HG03460 (cell line): ENCODE results near the gene WDFY4.

Experiments used
- ATAC-seq: cut with Tn5 transposase; IDR thresholded peaks from one replicate; pipeline ENCODE4 v1.9.1; 2021; ENCODE audit not compliant: unreplicated experiment

The WDFY4 gene

GRCh38 chr10:48656241-48656913 lies 28.3 kb upstream of the WDFY4 start:
- ATAC-seq, result peak; percentile 77

GRCh38 chr10:48656914-48657305 lies 27.8 kb upstream of the WDFY4 start:
- no peak for ATAC-seq

- ATAC-seq, result no peak
Measured at GRCh38 chr10:48657416-48657815, 27.3 kb upstream of the WDFY4 start.

GRCh38 chr10:48658243-48658974 lies 26.3 kb upstream of the WDFY4 start:
- no peak for ATAC-seq

GRCh38 chr10:48658975-48659269 lies 25.8 kb upstream of the WDFY4 start:
- no peak for ATAC-seq

- ATAC-seq, result no peak
Measured at GRCh38 chr10:48659790-48660189, 24.9 kb upstream of the WDFY4 start.

GRCh38 chr10:48661441-48661840 lies 23.2 kb upstream of the WDFY4 start:
- no peak for ATAC-seq

GRCh38 chr10:48667960-48668590 lies 16.6 kb upstream of the WDFY4 start:
- peak; percentile 36 for ATAC-seq

- peak; percentile 58 for ATAC-seq
Measured at GRCh38 chr10:48670978-48671913, 13.4 kb upstream of the WDFY4 start.

- peak; percentile 43 for ATAC-seq
Measured at GRCh38 chr10:48671914-48672595, 12.6 kb upstream of the WDFY4 start.

GRCh38 chr10:48672596-48673265 lies 11.9 kb upstream of the WDFY4 start:
- peak; percentile 0 for ATAC-seq

GRCh38 chr10:48677625-48678024 lies 7.0 kb upstream of the WDFY4 start:
- no peak for ATAC-seq

GRCh38 chr10:48678041-48678440 lies 6.6 kb upstream of the WDFY4 start:
- no peak for ATAC-seq

- ATAC-seq, result no peak
Measured at GRCh38 chr10:48681740-48682139, 2.9 kb upstream of the WDFY4 start.

GRCh38 chr10:48682265-48682664 lies 2.4 kb upstream of the WDFY4 start:
- ATAC-seq, result no peak

- ATAC-seq, result no peak
Measured at GRCh38 chr10:48683424-48683823, 1.2 kb upstream of the WDFY4 start.

- ATAC-seq, result peak; percentile 26
Measured at GRCh38 chr10:48683868-48684267, 805 bp upstream of the WDFY4 start.

GRCh38 chr10:48684463-48684791 lies 246 bp upstream of the WDFY4 start:
- no peak for ATAC-seq

GRCh38 chr10:48685731-48686130 lies 1.1 kb downstream of the WDFY4 start:
- no peak for ATAC-seq
